Tibial nerve (tissue), 4 donors: ENCODE results near the gene ADRA2C. TPM values are rescaled to one million over a fixed set of nuclear protein-coding genes. Genes with fewer than 3 reads are reported as not detected.

Source experiments
- DNase-seq, 2 donors: peaks; one replicate each; pipeline ENCODE4 v3.0.0-alpha.2; 2019; ENCODE audit warnings: low spot score in 2 of 2
- H3K27ac ChIP-seq, 4 donors: fragments of 200-600 bp; sonication (generic) in 3 of 4; one replicate each; pipeline ENCODE4 v1.5.1; 2017 to 2019; ENCODE audit warnings: mild to moderate bottlenecking in 1 of 4
- H3K27me3 ChIP-seq, 2 donors: fragments of 200-600 bp; sonication (generic) in 1 of 2; one replicate each; pipeline versions ENCODE4 v1.5.1 to v1.6.0; 2017 to 2019
- H3K36me3 ChIP-seq, 3 donors: fragments of 200-600 bp; sonication (generic); one replicate each; pipeline ENCODE4 v1.5.1; 2018 to 2019
- H3K4me1 ChIP-seq, 4 donors: fragments of 200-600 bp; sonication (generic) in 3 of 4; one replicate each; pipeline ENCODE4 v1.5.1; 2017 to 2019
- H3K4me3 ChIP-seq, 4 donors: fragments of 200-600 bp; sonication (generic) in 3 of 4; one replicate each; pipeline ENCODE4 v1.5.1; 2017 to 2019; ENCODE audit warnings: mild to moderate bottlenecking in 1 of 4, moderate library complexity in 1 of 4
- H3K9me3 ChIP-seq, 4 donors: fragments of 200-600 bp; sonication (generic) in 3 of 4; one replicate each; pipeline ENCODE4 v1.5.1; 2017 to 2019
- CTCF ChIP-seq, 5 experiments: fragments of 200-600 bp in 3 of 5; fragments of 450-650 bp in 2 of 5; sonication (generic) in 3 of 5; IDR thresholded peaks; one replicate each; pipeline ENCODE4 v1.5.1; 2016 to 2019; ENCODE audit warnings: antibody characterized with exemption in 5 of 5, mild to moderate bottlenecking in 3 of 5, moderate library complexity in 2 of 5
- EP300 ChIP-seq, 2 donors: sonication (generic); formaldehyde crosslinking; IDR thresholded peaks; one replicate each; pipeline ENCODE4 v1.6.1; 2017; ENCODE audit warnings: antibody characterized with exemption in 2 of 2, mild to moderate bottlenecking in 1 of 2
- POLR2A ChIP-seq, 2 donors: fragments of 450-650 bp; IDR thresholded peaks; one replicate each; pipeline ENCODE4 v1.6.1; 2017; ENCODE audit warnings: antibody characterized with exemption in 2 of 2, mild to moderate bottlenecking in 2 of 2, moderate library complexity in 2 of 2
- WGBS, 2 donors: methylation state at CpG; one replicate each; pipeline ENCODE4 v1.1.5; 2018; 5-methylcytosine and 5-hydroxymethylcytosine counted together
- total RNA-seq, 4 donors: library from RNA; depleted of rRNA; stranded (reverse); fragments of >200 nt; gene quantifications; one replicate each; pipeline ENCODE4 v1.1.0, GENCODE V29; 2016

ADRA2C gene
- total RNA-seq, 4 donors from 2014 or later: 3.1 to 13.2 (median 7.5) TPM

DNA sequence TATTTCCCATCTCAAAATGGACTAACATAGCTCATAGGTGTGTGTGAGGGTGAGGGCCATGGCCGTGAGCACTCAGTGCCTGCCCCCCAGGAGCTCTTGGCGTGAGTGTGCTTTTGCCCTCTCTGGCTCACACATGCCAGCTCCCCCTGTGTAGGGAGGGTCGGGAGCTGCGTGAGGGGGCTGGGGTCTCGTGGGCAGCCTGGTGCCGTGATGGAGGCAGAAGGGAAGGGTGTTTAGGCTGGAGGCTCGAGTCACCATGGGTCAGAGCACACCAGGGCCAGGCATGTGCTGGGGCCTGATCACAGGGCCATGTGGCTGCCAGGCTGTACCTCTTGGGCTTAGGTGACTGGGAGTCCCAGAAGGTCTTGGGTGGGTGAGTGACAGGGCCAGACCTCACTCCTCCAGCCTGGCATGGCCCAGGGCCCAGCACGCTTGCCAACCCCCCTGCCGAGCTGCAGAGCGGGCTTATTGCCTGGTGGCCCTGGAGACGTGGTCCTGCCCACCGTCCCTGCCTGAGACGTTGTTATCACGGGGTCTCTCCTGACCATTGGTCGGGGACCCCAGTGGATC is 44.0 kb downstream of the ADRA2C start:
- no peak for TF ChIP-seq POLR2A (IDR thresholded peaks at IDR 0.05)
- TF ChIP-seq CTCF (IDR thresholded peaks at IDR 0.05): no peak
- no peak for TF ChIP-seq EP300 (IDR thresholded peaks at IDR 0.05)
- no peak for DNase-seq
- Histone ChIP-seq H3K4me1 (no peaks in the 10 kb centered on the region), H3K4me3 (no peak overlapping the region), H3K9me3 (peaks cover 0 to 7% (median 0%) of the 10 kb centered on the region in 4 donors), H3K27ac (no peak overlapping the region), H3K36me3 (no peaks in the 10 kb centered on the region), H3K27me3 (peaks cover 0 to 17% of the 10 kb centered on the region in 2 donors)
- 69 to 78% methylated on average over 14 of the region's 15 CpGs for WGBS, 2 donors

- Histone ChIP-seq H3K9me3 (peaks cover 0 to 7% (median 0%) of the 10 kb centered on the region in 4 donors), H3K27me3 (peaks cover 0 to 16% of the 10 kb centered on the region in 2 donors), H3K4me1 (no peaks in the 10 kb centered on the region), H3K4me3 (no peak overlapping the region), H3K36me3 (no peaks in the 10 kb centered on the region), H3K27ac (no peak overlapping the region)
- no peak for DNase-seq
- TF ChIP-seq CTCF (IDR thresholded peaks at IDR 0.05) (no peak), POLR2A (IDR thresholded peaks at IDR 0.05) (no peak)
- 78 to 87% methylated on average over 8 to 17 of the region's 20 CpGs for WGBS, 2 donors
Measured at GRCh38 chr4:3810796-3811485, 44.8 kb downstream of the ADRA2C start.

DNA sequence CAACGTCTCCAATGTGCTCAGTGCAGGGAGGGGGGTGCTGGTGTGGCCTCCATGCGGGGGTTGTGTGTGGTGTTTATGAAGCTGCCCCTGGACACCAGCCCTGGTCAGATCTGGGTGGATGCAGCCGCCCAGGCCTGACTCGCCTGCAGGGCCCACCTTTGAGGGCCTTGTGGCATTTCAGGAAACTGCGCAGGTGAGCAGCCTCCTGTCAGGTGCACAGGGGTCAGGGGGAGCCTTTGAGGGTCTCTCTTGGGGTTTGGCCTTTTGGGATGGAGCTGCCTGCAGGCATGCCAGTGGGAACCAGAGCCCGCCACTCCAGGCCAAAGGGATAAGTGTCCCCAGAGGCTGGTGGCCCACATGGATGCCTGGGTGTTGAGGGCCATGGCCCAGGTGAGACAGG is 45.4 kb downstream of the ADRA2C start:
- H3K9me3 ChIP-seq: peaks cover 0 to 7% (median 0%) of the 10 kb centered on the region in 4 donors
- no peak overlapping the region for H3K4me3 ChIP-seq
- H3K27me3 ChIP-seq: peaks cover 0 to 12% of the 10 kb centered on the region in 2 donors
- H3K4me1 ChIP-seq: no peaks in the 10 kb centered on the region
- WGBS, 2 donors: 75 to 79% methylated on average over 4 to 6 of the region's 6 CpGs
- no peak overlapping the region for H3K27ac ChIP-seq
- TF ChIP-seq CTCF (IDR thresholded peaks at IDR 0.05): no peak
- no peak for TF ChIP-seq POLR2A (IDR thresholded peaks at IDR 0.05)
- no peak for TF ChIP-seq EP300 (IDR thresholded peaks at IDR 0.05)
- H3K36me3 ChIP-seq: no peaks in the 10 kb centered on the region
- DNase-seq: no peak

- TF ChIP-seq CTCF (IDR thresholded peaks at IDR 0.05) (no peak), POLR2A (IDR thresholded peaks at IDR 0.05) (no peak), EP300 (IDR thresholded peaks at IDR 0.05) (no peak)
- Histone ChIP-seq H3K27me3 (peaks cover 0 to 9% of the 10 kb centered on the region in 2 donors), H3K4me3 (no peak overlapping the region), H3K27ac (no peak overlapping the region), H3K9me3 (peaks cover 0 to 11% (median 0%) of the 10 kb centered on the region in 4 donors), H3K36me3 (no peaks in the 10 kb centered on the region), H3K4me1 (no peaks in the 10 kb centered on the region)
- 88 to 90% methylated on average over 11 to 19 of the region's 19 CpGs for WGBS, 2 donors
- no peak for DNase-seq
Measured at GRCh38 chr4:3812211-3812934, 46.2 kb downstream of the ADRA2C start.
